LNCAP (cell line): ENCODE data around the gene KRTAP29-1.

ENCODE experiments used
- CTCF ChIP-seq: fragments of 450-650 bp; IDR thresholded peaks from 2 replicates; pipeline ENCODE4 v1.5.1; 2017; ENCODE audit warnings: mild to moderate bottlenecking

The KRTAP29-1 gene

GRCh38 chr17:41340934-41341861 lies 38.5 kb upstream of the KRTAP29-1 start:
- no peak for TF ChIP-seq CTCF

- TF ChIP-seq CTCF, result no peak
Measured at GRCh38 chr17:41340494-41340893, 37.8 kb upstream of the KRTAP29-1 start.

GRCh38 chr17:41339571-41340172 lies 37.0 kb upstream of the KRTAP29-1 start:
- no peak for TF ChIP-seq CTCF

GRCh38 chr17:41338961-41339485 lies 36.4 kb upstream of the KRTAP29-1 start:
- TF ChIP-seq CTCF, result no peak

- TF ChIP-seq CTCF, result no peak
Measured at GRCh38 chr17:41335747-41336146, 33.1 kb upstream of the KRTAP29-1 start.

GRCh38 chr17:41334385-41335305 lies 32.0 kb upstream of the KRTAP29-1 start:
- TF ChIP-seq CTCF, result no peak

- TF ChIP-seq CTCF, result no peak
Measured at GRCh38 chr17:41333836-41334235, 31.2 kb upstream of the KRTAP29-1 start.
